Epithelial cell of proximal tubule (primary cell): ENCODE measurements around the gene COL13A1. TPM values are rescaled to one million over a fixed set of nuclear protein-coding genes. Genes with fewer than 3 reads are reported as not detected.

Experiments
- DNase-seq: peaks from one replicate; pipeline ENCODE4 v3.0.0-alpha.2; 2011; ENCODE audit warnings: low read depth
- H3K4me3 ChIP-seq: 2 replicates; pipeline ENCODE4 v1.5.1; 2011; ENCODE audit warnings: low read depth, mild to moderate bottlenecking, low read length
- CTCF ChIP-seq: conservative IDR thresholded peaks from 2 replicates; pipeline ENCODE4 v1.5.1; 2012; ENCODE audit warnings: low read depth, mild to moderate bottlenecking, low read length
- total RNA-seq: library from RNA; depleted of rRNA; stranded (reverse); fragments of >200 nt; gene quantifications from 2 replicates; pipeline ENCODE4 v1.2.3, GENCODE V29; 2015

COL13A1 gene
- total RNA-seq, 1 donor from 2014 or later: 13.6 TPM

GRCh38 chr10:69991151-69991550, 189.4 kb downstream of the COL13A1 start:
- DNase-seq: no peak
- TF ChIP-seq CTCF: no peak
- no peak overlapping the region for H3K4me3 ChIP-seq

- no peak overlapping the region for H3K4me3 ChIP-seq
- no peak for TF ChIP-seq CTCF
- no peak for DNase-seq
These were observed 192.6 kb downstream of the COL13A1 start for GRCh38 chr10:69994262-69994661.

GRCh38 chr10:69996611-69997010, 194.9 kb downstream of the COL13A1 start:
- H3K4me3 ChIP-seq: no peak overlapping the region
- DNase-seq: no peak
- no peak for TF ChIP-seq CTCF

- no peak overlapping the region for H3K4me3 ChIP-seq
- DNase-seq: no peak
- no peak for TF ChIP-seq CTCF
These were observed 198.6 kb downstream of the COL13A1 start for GRCh38 chr10:70000262-70000661.

- no peak overlapping the region for H3K4me3 ChIP-seq
- no peak for TF ChIP-seq CTCF
- no peak for DNase-seq
These were observed 205.6 kb downstream of the COL13A1 start for GRCh38 chr10:70007116-70007820.

Other genes starting within 250 kb of the COL13A1 start
- not detected in 2 replicates for gene NEUROG3, start 228.5 kb upstream of the COL13A1 start, total RNA-seq
- gene FAM241B, start 171.7 kb upstream of the COL13A1 start, total RNA-seq: 4.2 and 6.7 TPM in 2 replicates